Measurements from ENCODE around the gene SYTL2. TPM values are rescaled to one million over a fixed set of nuclear protein-coding genes. Genes with fewer than 3 reads are reported as not detected.
"Not testable (repeated sequence)": the region's sequence is repeated elsewhere in the genome, so short reads cannot be mapped to it uniquely, and the experiment has no call there.

The SYTL2 gene
- total RNA-seq, 1 experiment from 2014 or later, result 5.2 TPM

DNA sequence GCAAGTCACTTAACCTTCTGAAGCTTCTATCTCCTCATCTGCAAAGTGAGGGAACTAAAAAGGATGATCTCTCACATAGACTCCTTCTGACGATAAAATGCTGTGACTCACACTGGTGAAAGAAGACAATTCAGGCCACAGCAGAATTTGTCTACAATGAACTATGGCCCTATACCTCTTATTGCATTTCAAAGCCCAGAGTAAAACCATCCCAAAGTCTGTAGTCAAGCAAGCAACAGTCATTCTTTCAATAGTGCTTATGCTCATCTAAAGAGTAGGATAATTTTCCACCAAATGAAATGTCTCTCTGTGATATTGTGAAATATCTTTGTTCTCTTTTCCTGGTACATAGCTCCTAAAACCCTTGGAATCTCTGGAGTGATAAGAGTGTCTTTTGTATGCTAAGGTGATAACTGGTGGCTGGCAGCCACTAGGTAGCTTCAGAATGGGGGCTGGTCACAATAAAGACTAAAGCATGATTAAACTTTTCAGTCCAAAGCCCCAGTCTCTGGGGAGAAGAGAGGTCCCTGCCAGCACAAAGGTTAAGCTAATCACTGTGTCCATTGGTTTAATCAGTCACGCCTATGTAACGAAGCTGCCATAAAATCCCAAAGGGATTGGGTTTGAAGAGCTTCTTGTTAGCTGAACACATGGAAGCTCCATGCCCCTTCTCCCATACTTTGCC lies 30.8 kb downstream of the SYTL2 start:
- Histone ChIP-seq H4K91ac (ENCODE audit: insufficient read length, low read depth, low read length) (no peak overlapping the region), H3K79me1 (ENCODE audit: insufficient read depth, low read depth, low read length, poor library complexity, severe bottlenecking) (no peaks in the 10 kb centered on the region), H3K18ac (ENCODE audit: insufficient read length, low read depth, low read length) (no peak overlapping the region), H3K14ac (ENCODE audit: insufficient read depth, low read length) (no peak overlapping the region), H3K4me1 (ENCODE audit: insufficient read depth, low read length) (peaks cover 6% of the 10 kb centered on the region; the same call in 1 of the 2 replicates), H3K9ac (ENCODE audit: extremely low read depth, insufficient read length, low read length) (no peak overlapping the region), H2AFZ (ENCODE audit: low read length) (no peak overlapping the region), H2BK20ac (ENCODE audit: low read depth, low read length, poor library complexity, severe bottlenecking) (no peak overlapping the region), H2BK5ac (ENCODE audit: insufficient read length, low read length) (no peak overlapping the region), H3K56ac (ENCODE audit: insufficient read length, low read depth, low read length) (no peak overlapping the region), H2BK15ac (ENCODE audit: low read depth, low read length) (no peak overlapping the region), H4K8ac (replicated peaks; ENCODE audit: insufficient read length, low read depth, low read length) (no peak overlapping the region), H3T11ph (ENCODE audit: low read length) (no peak overlapping the region), H2BK120ac (ENCODE audit: low read depth, low read length, poor library complexity, severe bottlenecking) (no peak overlapping the region), H4K5ac (ENCODE audit: insufficient read length, low read depth, low read length) (no peak overlapping the region), H4K20me1 (ENCODE audit: control insufficient read depth, insufficient read depth, insufficient read length) (no peaks in the 10 kb centered on the region), H3K23ac (ENCODE audit: insufficient read length, low read depth, low read length) (no peak overlapping the region), H2AK5ac (ENCODE audit: insufficient read length, low read length) (no peak overlapping the region), H3K4ac (ENCODE audit: low read depth, low read length) (no peak overlapping the region), H2BK12ac (ENCODE audit: insufficient read length, low read depth, low read length) (no peak overlapping the region), H3K27ac (ENCODE audit: insufficient read length, low read depth, low read length) (no peak overlapping the region), H3K9me3 (ENCODE audit: control insufficient read depth, low read depth, low read length) (no peaks in the 10 kb centered on the region), H3K27me3 (ENCODE audit: insufficient read depth, low read length) (no peaks in the 10 kb centered on the region), H3K4me2 (ENCODE audit: insufficient read depth, insufficient read length, low read length) (no peak overlapping the region), H3K23me2 (ENCODE audit: insufficient read length, low read depth, low read length, poor library complexity, severe bottlenecking) (no peaks in the 10 kb centered on the region), H3K79me2 (ENCODE audit: insufficient read depth, low read length) (no peaks in the 10 kb centered on the region)
- H3K4me3 Mint-ChIP-seq, result no peak overlapping the region
- H3K4me1 Mint-ChIP-seq, result peaks cover 7 to 17% of the 10 kb centered on the region in 2 experiments
- WGBS (ENCODE audit: extremely low coverage, insufficient read length, low lambda C conversion rate), result no CpG with 5 or more reads among the region's 3 CpGs
- H3K27me3 Mint-ChIP-seq (ENCODE audit: low read depth), result no peaks in the 10 kb centered on the region
- H3K36me3 Mint-ChIP-seq (ENCODE audit: insufficient read depth in 1 of 3, low read depth in 3 of 3), result peaks cover 5 to 19% (median 5%) of the 10 kb centered on the region in 3 experiments; a peak in 5 of 7 replicates
- no peak for DNase-seq
- TF ChIP-seq, protein P1, sequence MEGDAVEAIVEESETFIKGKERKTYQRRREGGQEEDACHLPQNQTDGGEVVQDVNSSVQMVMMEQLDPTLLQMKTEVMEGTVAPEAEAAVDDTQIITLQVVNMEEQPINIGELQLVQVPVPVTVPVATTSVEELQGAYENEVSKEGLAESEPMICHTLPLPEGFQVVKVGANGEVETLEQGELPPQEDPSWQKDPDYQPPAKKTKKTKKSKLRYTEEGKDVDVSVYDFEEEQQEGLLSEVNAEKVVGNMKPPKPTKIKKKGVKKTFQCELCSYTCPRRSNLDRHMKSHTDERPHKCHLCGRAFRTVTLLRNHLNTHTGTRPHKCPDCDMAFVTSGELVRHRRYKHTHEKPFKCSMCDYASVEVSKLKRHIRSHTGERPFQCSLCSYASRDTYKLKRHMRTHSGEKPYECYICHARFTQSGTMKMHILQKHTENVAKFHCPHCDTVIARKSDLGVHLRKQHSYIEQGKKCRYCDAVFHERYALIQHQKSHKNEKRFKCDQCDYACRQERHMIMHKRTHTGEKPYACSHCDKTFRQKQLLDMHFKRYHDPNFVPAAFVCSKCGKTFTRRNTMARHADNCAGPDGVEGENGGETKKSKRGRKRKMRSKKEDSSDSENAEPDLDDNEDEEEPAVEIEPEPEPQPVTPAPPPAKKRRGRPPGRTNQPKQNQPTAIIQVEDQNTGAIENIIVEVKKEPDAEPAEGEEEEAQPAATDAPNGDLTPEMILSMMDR (conservative IDR thresholded peaks at IDR 0.05), result no peak
- H3K9me3 Mint-ChIP-seq, result peaks cover 8 to 10% of the 10 kb centered on the region in 2 experiments
- H3K27ac Mint-ChIP-seq, result no peak overlapping the region

DNA sequence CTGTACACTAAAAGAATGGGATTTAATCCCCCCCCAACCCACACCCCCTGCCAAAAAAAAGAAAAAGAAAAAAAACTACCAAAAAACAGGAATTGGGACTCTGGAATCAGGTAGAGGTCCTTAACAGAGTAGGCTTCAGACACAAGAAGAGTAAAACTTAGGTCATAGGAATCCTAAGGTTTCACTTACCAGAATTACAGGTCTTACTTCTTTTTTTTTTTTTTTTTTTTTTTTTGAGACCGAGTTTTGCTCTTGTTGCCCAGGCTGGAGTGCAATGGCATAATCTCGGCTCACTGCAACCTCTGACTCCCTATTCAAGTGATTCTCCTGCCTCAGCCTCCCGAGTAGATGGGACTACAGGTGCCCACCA lies 33.4 kb downstream of the SYTL2 start:
- not testable (repeated sequence) for H4K8ac ChIP-seq (replicated peaks; ENCODE audit: insufficient read length, low read depth, low read length)

More for the DNA sequence above, 33.4 kb downstream of the SYTL2 start:
- Mint-ChIP-seq H3K4me1 (peaks cover 14 to 21% of the 10 kb centered on the region in 2 experiments), H3K36me3 (ENCODE audit: insufficient read depth in 1 of 3, low read depth in 3 of 3) (peaks cover 2 to 15% (median 3%) of the 10 kb centered on the region in 3 experiments; a peak in 5 of 7 replicates)
- peaks cover 12% of the 10 kb centered on the region; the same call in 1 of the 2 replicates for H3K4me1 ChIP-seq (ENCODE audit: insufficient read depth, low read length)
- not testable (repeated sequence) for H3K14ac ChIP-seq (ENCODE audit: insufficient read depth, low read length); H3K18ac ChIP-seq (ENCODE audit: insufficient read length, low read depth, low read length); H3K27me3 ChIP-seq (ENCODE audit: insufficient read depth, low read length); H3T11ph ChIP-seq (ENCODE audit: low read length); H3K4ac ChIP-seq (ENCODE audit: low read depth, low read length); H3K23me2 ChIP-seq (ENCODE audit: insufficient read length, low read depth, low read length, poor library complexity, severe bottlenecking); H2AFZ ChIP-seq (ENCODE audit: low read length); H2BK5ac ChIP-seq (ENCODE audit: insufficient read length, low read length); H3K27me3 Mint-ChIP-seq (ENCODE audit: low read depth); H4K91ac ChIP-seq (ENCODE audit: insufficient read length, low read depth, low read length); H2AK5ac ChIP-seq (ENCODE audit: insufficient read length, low read length); H4K5ac ChIP-seq (ENCODE audit: insufficient read length, low read depth, low read length); H3K27ac ChIP-seq (ENCODE audit: insufficient read length, low read depth, low read length); H3K27ac Mint-ChIP-seq; H2BK12ac ChIP-seq (ENCODE audit: insufficient read length, low read depth, low read length); H4K20me1 ChIP-seq (ENCODE audit: control insufficient read depth, insufficient read depth, insufficient read length); H2BK120ac ChIP-seq (ENCODE audit: low read depth, low read length, poor library complexity, severe bottlenecking); H3K79me2 ChIP-seq (ENCODE audit: insufficient read depth, low read length); H3K4me3 Mint-ChIP-seq; H3K79me1 ChIP-seq (ENCODE audit: insufficient read depth, low read depth, low read length, poor library complexity, severe bottlenecking); H2BK20ac ChIP-seq (ENCODE audit: low read depth, low read length, poor library complexity, severe bottlenecking); H3K9me3 ChIP-seq (ENCODE audit: control insufficient read depth, low read depth, low read length); H3K4me2 ChIP-seq (ENCODE audit: insufficient read depth, insufficient read length, low read length); H3K23ac ChIP-seq (ENCODE audit: insufficient read length, low read depth, low read length); H2BK15ac ChIP-seq (ENCODE audit: low read depth, low read length); H3K9ac ChIP-seq (ENCODE audit: extremely low read depth, insufficient read length, low read length); H3K9me3 Mint-ChIP-seq; H3K56ac ChIP-seq (ENCODE audit: insufficient read length, low read depth, low read length); DNase-seq
- no CpG with 5 or more reads among the region's 3 CpGs for WGBS (ENCODE audit: extremely low coverage, insufficient read length, low lambda C conversion rate)
